ENCODE results near the gene KRT76.

DNA sequence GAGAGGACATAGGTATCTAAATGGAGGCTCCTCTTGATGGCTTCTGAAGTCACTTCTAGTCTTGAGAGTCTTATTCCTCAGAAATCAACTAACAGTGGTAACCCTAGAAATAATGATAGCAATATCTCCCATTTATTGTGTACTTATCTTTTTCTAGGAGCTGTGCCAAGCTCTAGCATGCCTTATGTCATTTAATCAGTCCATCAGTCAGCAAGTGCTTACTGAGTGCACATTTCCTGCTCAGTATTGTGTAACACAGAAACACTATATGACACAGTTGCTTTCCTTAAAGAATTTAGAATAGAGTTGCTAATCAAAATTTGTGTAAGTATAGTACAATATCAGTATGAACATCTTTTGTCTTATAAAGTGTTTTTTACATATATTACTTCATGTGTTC lies 36.6 kb downstream of the KRT76 start:
- no peak for TF ChIP-seq TAF1 (IDR thresholded peaks at IDR 0.05; ENCODE audit: borderline replicate concordance, insufficient read depth, low read length)
- TF ChIP-seq POLR2AphosphoS5 (IDR thresholded peaks at IDR 0.05; ENCODE audit: low read depth, low read length) = no peak
- TF ChIP-seq SIN3A (IDR thresholded peaks at IDR 0.05; ENCODE audit: borderline replicate concordance, insufficient read depth, low read length) = no peak
